K562 (cell line): ENCODE results near the gene ALDH16A1. TPM values are rescaled to one million over a fixed set of nuclear protein-coding genes. Genes with fewer than 3 reads are reported as not detected.
A peak's percentile ranks its signal among the peaks of the same experiment; 100 is the strongest.

Experiments used
- ATAC-seq: fragments of 200-7000 bp; cut with Tn5 transposase; 3 replicates; pipeline ENCODE4 v1.9.1; 2020; ENCODE audit warnings: moderate library complexity
- BruUV-seq: library from RNA; stranded (reverse); fragments of 400-500 nt; replicated peaks from 2 replicates; lab custom pipeline; 2021; lab: Mats Ljungman, UMichigan
- CTCF ChIA-PET: fragments of 300-600 bp; formaldehyde crosslinking; extraction: SDS; loops from one replicate; lab custom pipeline; 2021; ENCODE audit warnings: low intra/inter-chr PET ratio; lab: Yijun Ruan, JAX
- POLR2A ChIA-PET: fragments of 300-600, 350-650 bp; sonication (Branson Sonifier 250); formaldehyde crosslinking; extraction: SDS; loops from one replicate; lab custom pipeline; 2021; ENCODE audit warnings: antibody characterized with exemption, inconsistent platforms; lab: Yijun Ruan, JAX
- DNase-seq, 4 experiments: peaks; one replicate each; pipeline versions ENCODE4 v3.0.0 to v3.0.0-alpha.2; 2011 to 2018; ENCODE audit warnings: low spot score in 3 of 4, mixed read lengths in 3 of 4; ENCODE audit errors: extremely low read depth in 1 of 4
- FAIRE-seq: peaks from 2 replicates; lab custom pipeline; 2011; peaks lifted over from hg19 to GRCh38; lab: Jason Lieb, UNC
- H2AFZ ChIP-seq: 2 replicates; pipeline ENCODE4 v1.6.0; 2011; ENCODE audit warnings: low read depth, low read length, control low read depth, inconsistent platforms
- H3K27ac ChIP-seq: fragments of 200-600 bp; 3 replicates; pipeline ENCODE4 v1.8.0; 2011; ENCODE audit warnings: low read depth, mild to moderate bottlenecking, control low read depth, inconsistent platforms, low read length, moderate library complexity, mixed read lengths; ENCODE audit errors: extremely low read depth
- H3K27me3 ChIP-seq, 2 experiments: fragments of 300-600 bp in 1 of 2; 2 replicates in 1 of 2; 3 replicates in 1 of 2; pipeline versions ENCODE4 v1.6.0 to v1.8.0; 2011; ENCODE audit warnings: inconsistent platforms in 2 of 2, low read length in 2 of 2, mild to moderate bottlenecking in 1 of 2, mixed read lengths in 1 of 2, moderate library complexity in 1 of 2; ENCODE audit not compliant: control insufficient read depth in 2 of 2, insufficient read depth in 2 of 2
- H3K36me3 ChIP-seq: fragments of 300-600 bp; 3 replicates; pipeline ENCODE4 v1.8.0; 2011; ENCODE audit warnings: mild to moderate bottlenecking, low read length, inconsistent platforms; ENCODE audit not compliant: control insufficient read depth, insufficient read depth
- H3K4me1 ChIP-seq, 2 experiments: fragments of 200-600 bp in 1 of 2; replicated peaks in 1 of 2; 2 replicates in 1 of 2; 3 replicates in 1 of 2; pipeline versions ENCODE4 v1.5.1 to v1.8.0; 2011; ENCODE audit warnings: inconsistent platforms in 2 of 2, low read length in 2 of 2, mild to moderate bottlenecking in 1 of 2, mixed read lengths in 1 of 2, moderate library complexity in 1 of 2; ENCODE audit not compliant: control insufficient read depth in 2 of 2, insufficient read depth in 2 of 2
- H3K4me2 ChIP-seq: 2 replicates; pipeline ENCODE4 v1.6.1; 2011; ENCODE audit warnings: low read length, control low read depth, inconsistent platforms, mixed read lengths; ENCODE audit not compliant: insufficient read depth
- H3K4me3 ChIP-seq: fragments of 200-600 bp; sonication (generic), shearing (Covaris generic); 2 replicates; pipeline ENCODE4 v1.5.1; 2016; ENCODE audit warnings: control low read depth, inconsistent platforms
- H3K79me2 ChIP-seq: fragments of 200-600 bp; 3 replicates; pipeline ENCODE4 v1.8.0; 2011; ENCODE audit warnings: low read length, inconsistent platforms; ENCODE audit not compliant: control insufficient read depth, insufficient read depth
- H3K9ac ChIP-seq, 2 experiments: 2 replicates each; pipeline versions ENCODE4 v1.6.0 to v1.6.1; 2011; ENCODE audit warnings: low read depth in 2 of 2, low read length in 2 of 2, control low read depth in 1 of 2, inconsistent platforms in 1 of 2, mild to moderate bottlenecking in 1 of 2, mixed read lengths in 1 of 2; ENCODE audit not compliant: insufficient read depth in 1 of 2
- H3K9me1 ChIP-seq: one replicate; pipeline ENCODE4 v1.6.0; 2011; ENCODE audit warnings: inconsistent platforms, mild to moderate bottlenecking, low read length, moderate library complexity; ENCODE audit not compliant: control insufficient read depth, insufficient read depth
- H3K9me3 ChIP-seq: replicated peaks from 2 replicates; pipeline ENCODE4 v1.5.1; 2011; ENCODE audit warnings: low read depth, low read length, inconsistent platforms; ENCODE audit not compliant: control insufficient read depth, insufficient read depth
- H4K20me1 ChIP-seq: replicated peaks from 2 replicates; pipeline ENCODE4 v1.6.1; 2011; ENCODE audit warnings: low read length, inconsistent platforms, mixed read lengths; ENCODE audit not compliant: control insufficient read depth, insufficient read depth
- BRD4 ChIP-seq: fragments of 200-600 bp; sonication (generic); IDR thresholded peaks from 2 replicates; pipeline ENCODE4 v1.6.1; 2017; ENCODE audit warnings: inconsistent platforms
- GABPB1 ChIP-seq: sonication (generic); formaldehyde crosslinking; IDR thresholded peaks from 2 replicates; pipeline ENCODE4 v1.8.0; 2022; ENCODE audit warnings: mild to moderate bottlenecking, missing genetic modification reagents
- ILF3 ChIP-seq: fragments of 450-650 bp; IDR thresholded peaks from 2 replicates; pipeline ENCODE4 v1.6.1; 2018; ENCODE audit warnings: antibody characterized with exemption, mild to moderate bottlenecking, moderate library complexity, borderline replicate concordance
- POLR2A ChIP-seq: fragments of 450-650 bp; conservative IDR thresholded peaks from 2 replicates; pipeline ENCODE4 v1.6.1; 2016
- POLR2B ChIP-seq: fragments of 450-650 bp; IDR thresholded peaks from 2 replicates; pipeline ENCODE4 v1.6.1; 2018; ENCODE audit warnings: low read depth; ENCODE audit not compliant: partially characterized antibody
- POLR2G ChIP-seq: fragments of 200-400 bp; formaldehyde crosslinking; IDR thresholded peaks from 2 replicates; pipeline ENCODE4 v1.6.1; 2017; ENCODE audit warnings: low read depth, mild to moderate bottlenecking, antibody characterized with exemption, low read length, moderate library complexity
- PRPF4 ChIP-seq: fragments of 200-400 bp; formaldehyde crosslinking; IDR thresholded peaks from one replicate; pipeline ENCODE4 v1.6.1; 2017; ENCODE audit warnings: low read length, low read depth, mild to moderate bottlenecking; ENCODE audit not compliant: insufficient read depth, poor library complexity, severe bottlenecking
- RBFOX2 ChIP-seq: fragments of 200-400 bp; formaldehyde crosslinking; IDR thresholded peaks from 2 replicates; pipeline ENCODE4 v1.6.1; 2017; ENCODE audit warnings: low read depth, mild to moderate bottlenecking, low read length, moderate library complexity
- RBM22 ChIP-seq: fragments of 200-400 bp; formaldehyde crosslinking; IDR thresholded peaks from 2 replicates; pipeline ENCODE4 v1.6.1; 2018; ENCODE audit warnings: low read length, low read depth; ENCODE audit not compliant: poor library complexity, severe bottlenecking
- SIRT6 ChIP-seq: IDR thresholded peaks from one replicate; pipeline ENCODE4 v1.6.1; 2012; ENCODE audit warnings: low read depth, mild to moderate bottlenecking, control low read depth, inconsistent platforms, low read length, moderate library complexity
- SNRNP70 ChIP-seq: fragments of 200-400 bp; formaldehyde crosslinking; optimal IDR thresholded peaks from 2 replicates; pipeline ENCODE3; 2017; ENCODE audit warnings: low read depth, low read length
- SUPT5H ChIP-seq: fragments of 450-650 bp; IDR thresholded peaks from 2 replicates; pipeline ENCODE4 v1.6.1; 2016
- TOE1 ChIP-seq, 2 experiments: fragments of 450-650 bp in 1 of 2; sonication (generic) in 1 of 2; formaldehyde crosslinking in 1 of 2; IDR thresholded peaks; 2 replicates each; pipeline versions ENCODE4 v1.7.1 to v1.8.0; 2016 to 2022; ENCODE audit warnings: borderline replicate concordance in 2 of 2, mild to moderate bottlenecking in 2 of 2, antibody characterized with exemption in 1 of 2, inconsistent platforms in 1 of 2, low read depth in 1 of 2, missing genetic modification reagents in 1 of 2, moderate library complexity in 1 of 2
- ZNF354B ChIP-seq: fragments of 250-450 bp; sonication (Bioruptor Pico); IDR thresholded peaks from 2 replicates; pipeline ENCODE4 v1.4.0; 2020
- WGBS: fragments of 100-300 bp; shearing (Covaris generic); methylation state at CpG from one replicate; pipeline ENCODE4 v1.1.6; 2016; ENCODE audit warnings: low coverage, mixed read lengths; ENCODE audit not compliant: insufficient coverage; ENCODE audit errors: missing lambda C conversion rate; 5-methylcytosine and 5-hydroxymethylcytosine counted together
- in situ Hi-C: fragments of 300-500 bp; cut with MboI; formaldehyde crosslinking; loops from 4 replicates; pipeline ENCODE4 v1.15.0; 2018; ENCODE audit warnings: inconsistent platforms, mixed read lengths
- intact Hi-C: fragments of 100-400 bp; cut with micrococcal nuclease; formaldehyde crosslinking; loops from 2 replicates; pipeline ENCODE4 v1.14.2; 2022
- polyA plus RNA-seq, 8 experiments: library from polyadenylated mRNA; depleted of rRNA in 4 of 8; stranded (reverse) in 5 of 8; unstranded in 3 of 8; fragments of >200 nt; fragmentation: Nextera tagmentation in 2 of 8; fragmentation: Illumina TruSeq in 1 of 8; extraction: Ambion mirVana in 2 of 8; extraction: Trizol in 1 of 8; gene quantifications; 2 replicates each; pipeline versions ENCODE4 v1.2.1 to v1.2.3, GENCODE V29; 2011 to 2014; ENCODE audit warnings: inconsistent platforms in 1 of 8, missing spikeins in 1 of 8
- total RNA-seq, 7 experiments: library from RNA; depleted of rRNA in 6 of 7; stranded (reverse); fragments of >200 nt in 6 of 7; fragmentation: Illumina TruSeq in 2 of 7; extraction: Trizol in 2 of 7; gene quantifications; 2 replicates each; pipeline versions ENCODE4 v1.2.1 to v1.2.3, GENCODE V29; 2011 to 2021; ENCODE audit warnings: low replicate concordance in 1 of 7
- TF ChIP-seq, protein P1 (sequence below): sonication (generic); formaldehyde crosslinking; IDR thresholded peaks from 2 replicates; pipeline ENCODE4 v1.8.1; 2023; ENCODE audit warnings: mild to moderate bottlenecking, missing genetic modification reagents, moderate library complexity
- TF ChIP-seq, protein P2 (sequence below): sonication (generic); formaldehyde crosslinking; IDR thresholded peaks from 2 replicates; pipeline ENCODE4 v1.8.1; 2023; ENCODE audit warnings: mild to moderate bottlenecking, missing genetic modification reagents
- TF ChIP-seq, protein P3 (sequence below): fragments of 450-650 bp; IDR thresholded peaks from 2 replicates; pipeline ENCODE4 v1.6.1; 2016; ENCODE audit warnings: low read depth, mild to moderate bottlenecking, moderate library complexity

The ALDH16A1 gene
- total and polyA plus RNA-seq, 9 of the 15 experiments (the other 6 are each of a cell fraction or from before 2014, with no cell fraction given) = 2.2 to 52.2 (median 7.6) TPM

DNA sequence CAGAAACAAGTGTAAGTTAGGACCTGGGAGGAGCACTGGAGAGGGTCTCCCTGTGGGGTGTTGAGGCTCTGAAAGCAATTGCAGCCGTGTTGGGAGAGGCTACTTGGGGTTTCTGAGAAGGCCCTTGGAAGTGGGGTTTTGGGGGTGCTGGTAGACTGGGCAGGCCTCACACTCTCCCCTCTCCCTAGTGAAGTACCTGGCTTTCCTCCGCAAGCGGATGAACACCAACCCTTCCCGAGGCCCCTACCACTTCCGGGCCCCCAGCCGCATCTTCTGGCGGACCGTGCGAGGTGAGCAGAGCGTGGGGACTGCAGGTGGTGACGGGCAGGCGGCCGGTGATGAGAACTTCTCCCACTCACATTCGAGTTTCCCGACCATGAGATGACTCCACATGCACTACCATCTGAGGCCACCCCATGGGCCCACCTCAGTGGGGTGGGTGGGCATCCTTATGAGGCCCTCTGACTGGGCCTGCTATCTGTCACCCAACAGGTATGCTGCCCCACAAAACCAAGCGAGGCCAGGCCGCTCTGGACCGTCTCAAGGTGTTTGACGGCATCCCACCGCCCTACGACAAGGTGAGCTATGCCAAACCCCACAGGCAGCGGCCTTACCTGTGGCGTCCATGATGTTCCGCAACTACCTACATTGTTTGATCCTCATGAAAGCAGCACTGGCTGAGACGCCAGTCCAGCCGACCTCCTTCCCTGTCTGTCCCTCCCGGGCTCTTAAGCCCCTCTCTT, 37.4 kb downstream of the ALDH16A1 start:
- no peak overlapping the region for H2AFZ ChIP-seq
- H3K4me2 ChIP-seq = peak overlapping the region; percentile 95
- no TSS peak for BruUV-seq
- H3K9me1 ChIP-seq = peaks cover 3% of the 10 kb centered on the region
- no peak for FAIRE-seq
- ATAC-seq = no peak
- ChIA-PET POLR2A (interaction anchor here (0.6 to 1.4 kb wide), 2 partner anchors 43 to 880 kb away, joined by 3 to 4 read pairs; no protein-coding TSS in a partner anchor), CTCF (no interaction called here)
- 85% methylated on average over 23 of the region's 27 CpGs for WGBS
- H3K4me1 ChIP-seq = peaks cover 19 to 30% of the 10 kb centered on the region in 2 experiments; a peak in 3 of 5 replicates
- peaks cover 49% of the 10 kb centered on the region for H3K79me2 ChIP-seq
- no peaks in the 10 kb centered on the region for H3K27me3 ChIP-seq
- peak overlapping the region; percentile 100 for H3K4me3 ChIP-seq
- intact Hi-C loops = no loop called here
- peak overlapping the region; percentile 97 to 100 for H3K9ac ChIP-seq
- peaks cover 53% of the 10 kb centered on the region for H3K36me3 ChIP-seq
- in situ Hi-C loops = loop anchor here (10.0 kb wide), 1 partner anchor 384 kb away; the partner anchor contains the start of genes AKT1S1 and TBC1D17
- DNase-seq = peak in 2 of 4 experiments; percentile 32 to 35
- peaks cover 30% of the 10 kb centered on the region for H4K20me1 ChIP-seq
- H3K27ac ChIP-seq = peak overlapping the region; percentile 99
- H3K9me3 ChIP-seq = no peaks in the 10 kb centered on the region
- TF ChIP-seq SIRT6 (peak; percentile 42), PRPF4 (peak; percentile 70), BRD4 (no peak), SUPT5H (peak; percentile 34; the same call in 1 of the 2 replicates), POLR2B (peak; percentile 23), GABPB1 (CRISPR knock-in tag) (0 out of 2 replicates have a peak, but pooled peaks have one; percentile 14), SNRNP70 (peak; percentile 81), POLR2A (peak; percentile 54; the same call in 1 of the 2 replicates), TOE1 (IDR thresholded peaks at IDR 0.05; ENCODE audit: borderline replicate concordance) (no peak), TOE1 (CRISPR knock-in tag; IDR thresholded peaks at IDR 0.05; ENCODE audit: borderline replicate concordance, low read depth) (0 out of 2 replicates have a peak, but pooled peaks have one; percentile 14), POLR2G (peak; percentile 71), ILF3 (0 out of 2 replicates have a peak, but pooled peaks have one; percentile 51), ZNF354B (CRISPR knock-in tag) (no peak), RBM22 (peak; percentile 57), RBFOX2 (peak; percentile 83)
- TF ChIP-seq, protein P1, sequence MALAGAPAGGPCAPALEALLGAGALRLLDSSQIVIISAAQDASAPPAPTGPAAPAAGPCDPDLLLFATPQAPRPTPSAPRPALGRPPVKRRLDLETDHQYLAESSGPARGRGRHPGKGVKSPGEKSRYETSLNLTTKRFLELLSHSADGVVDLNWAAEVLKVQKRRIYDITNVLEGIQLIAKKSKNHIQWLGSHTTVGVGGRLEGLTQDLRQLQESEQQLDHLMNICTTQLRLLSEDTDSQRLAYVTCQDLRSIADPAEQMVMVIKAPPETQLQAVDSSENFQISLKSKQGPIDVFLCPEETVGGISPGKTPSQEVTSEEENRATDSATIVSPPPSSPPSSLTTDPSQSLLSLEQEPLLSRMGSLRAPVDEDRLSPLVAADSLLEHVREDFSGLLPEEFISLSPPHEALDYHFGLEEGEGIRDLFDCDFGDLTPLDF (CRISPR knock-in tag) = 0 out of 2 replicates have a peak, but pooled peaks have one; percentile 16
- TF ChIP-seq, protein P2, sequence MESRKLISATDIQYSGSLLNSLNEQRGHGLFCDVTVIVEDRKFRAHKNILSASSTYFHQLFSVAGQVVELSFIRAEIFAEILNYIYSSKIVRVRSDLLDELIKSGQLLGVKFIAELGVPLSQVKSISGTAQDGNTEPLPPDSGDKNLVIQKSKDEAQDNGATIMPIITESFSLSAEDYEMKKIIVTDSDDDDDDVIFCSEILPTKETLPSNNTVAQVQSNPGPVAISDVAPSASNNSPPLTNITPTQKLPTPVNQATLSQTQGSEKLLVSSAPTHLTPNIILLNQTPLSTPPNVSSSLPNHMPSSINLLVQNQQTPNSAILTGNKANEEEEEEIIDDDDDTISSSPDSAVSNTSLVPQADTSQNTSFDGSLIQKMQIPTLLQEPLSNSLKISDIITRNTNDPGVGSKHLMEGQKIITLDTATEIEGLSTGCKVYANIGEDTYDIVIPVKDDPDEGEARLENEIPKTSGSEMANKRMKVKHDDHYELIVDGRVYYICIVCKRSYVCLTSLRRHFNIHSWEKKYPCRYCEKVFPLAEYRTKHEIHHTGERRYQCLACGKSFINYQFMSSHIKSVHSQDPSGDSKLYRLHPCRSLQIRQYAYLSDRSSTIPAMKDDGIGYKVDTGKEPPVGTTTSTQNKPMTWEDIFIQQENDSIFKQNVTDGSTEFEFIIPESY (CRISPR knock-in tag) = peak; percentile 46
- TF ChIP-seq, protein P3, sequence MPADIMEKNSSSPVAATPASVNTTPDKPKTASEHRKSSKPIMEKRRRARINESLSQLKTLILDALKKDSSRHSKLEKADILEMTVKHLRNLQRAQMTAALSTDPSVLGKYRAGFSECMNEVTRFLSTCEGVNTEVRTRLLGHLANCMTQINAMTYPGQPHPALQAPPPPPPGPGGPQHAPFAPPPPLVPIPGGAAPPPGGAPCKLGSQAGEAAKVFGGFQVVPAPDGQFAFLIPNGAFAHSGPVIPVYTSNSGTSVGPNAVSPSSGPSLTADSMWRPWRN = no peak
